GM23338 (cell line): ENCODE measurements around the gene NHLRC3.

Experiments used
- CREB1 ChIP-seq: fragments of 250-450 bp; sonication (Bioruptor Pico); IDR thresholded peaks from 2 replicates; pipeline ENCODE4 v1.5.0; 2020; ENCODE audit warnings: low read depth, mild to moderate bottlenecking, moderate library complexity
- CTCF ChIP-seq, 2 experiments: fragments of 200-600 bp in 1 of 2; sonication (generic) in 1 of 2; conservative IDR thresholded peaks; 2 replicates each; pipeline versions ENCODE4 v1.5.1 to v1.6.1; 2016 to 2017; ENCODE audit warnings: antibody characterized with exemption in 2 of 2, low read depth in 2 of 2, mild to moderate bottlenecking in 2 of 2, moderate library complexity in 1 of 2
- ETS1 ChIP-seq: IDR thresholded peaks from 2 replicates; pipeline ENCODE4 v1.6.1; 2016; ENCODE audit warnings: antibody characterized with exemption
- EZH2 ChIP-seq: fragments of 200-600 bp; sonication (generic); IDR thresholded peaks from one replicate; pipeline ENCODE4 v1.8.0; 2017; ENCODE audit warnings: antibody characterized with exemption, mild to moderate bottlenecking, low read depth; ENCODE audit not compliant: unreplicated experiment
- EZH2phosphoT487 ChIP-seq: fragments of 200-600 bp; sonication (generic); IDR thresholded peaks from one replicate; pipeline ENCODE4 v1.8.1; 2018; ENCODE audit warnings: antibody characterized with exemption; ENCODE audit not compliant: unreplicated experiment
- POLR2AphosphoS5 ChIP-seq: IDR thresholded peaks from 2 replicates; pipeline ENCODE4 v1.6.1; 2016; ENCODE audit warnings: antibody characterized with exemption, low read depth

GRCh38 chr13:39056018-39056417 lies 17.8 kb downstream of the NHLRC3 start:
- TF ChIP-seq CTCF (conservative IDR thresholded peaks at IDR 0.05; ENCODE audit: low read depth in 2 of 2) (no peak), POLR2AphosphoS5 (no peak), EZH2phosphoT487 (no peak), EZH2 (no peak), CREB1 (CRISPR knock-in tag) (no peak), ETS1 (no peak)
